SU-DHL-6 (cell line): Measurements from ENCODE around the gene SCARF1.

Experiments used
- H2AFZ ChIP-seq: fragments of 200-600 bp; sonication (generic); 2 replicates; pipeline ENCODE4 v1.6.1; 2014; ENCODE audit warnings: low read depth, mild to moderate bottlenecking, moderate library complexity, mixed read lengths, antibody characterized with exemption, low read length; ENCODE audit not compliant: severe bottlenecking
- H3F3A ChIP-seq: fragments of 200-600 bp; shearing (Covaris generic); 2 replicates; pipeline ENCODE4 v1.6.0; 2016; ENCODE audit warnings: antibody characterized with exemption, mild to moderate bottlenecking; ENCODE audit not compliant: insufficient read depth
- H3K27ac ChIP-seq: fragments of 200-600 bp; sonication (generic); 2 replicates; pipeline ENCODE4 v1.5.1; 2016; ENCODE audit warnings: low read depth, mild to moderate bottlenecking, low read length, moderate library complexity, mixed read lengths
- H3K27me3 ChIP-seq: fragments of 200-600 bp; sonication (generic), shearing (Covaris generic); 2 replicates; pipeline ENCODE4 v1.6.0; 2014; ENCODE audit warnings: mild to moderate bottlenecking, low read length
- H3K36me3 ChIP-seq: fragments of 200-600 bp; sonication (generic); 2 replicates; pipeline ENCODE4 v1.6.1; 2014; ENCODE audit warnings: mild to moderate bottlenecking, low read length, mixed read lengths
- H3K4me2 ChIP-seq: fragments of 300-600, 200-600 bp; shearing (Covaris generic), sonication (generic); 2 replicates; pipeline ENCODE4 v1.6.0; 2014; ENCODE audit warnings: low read length, low read depth, mild to moderate bottlenecking; ENCODE audit not compliant: poor library complexity, severe bottlenecking
- H3K4me3 ChIP-seq: fragments of 200-600 bp; sonication (generic); 2 replicates; pipeline ENCODE4 v1.5.1; 2014; ENCODE audit warnings: antibody characterized with exemption, low read length, mild to moderate bottlenecking, mixed read lengths; ENCODE audit not compliant: insufficient read depth, poor library complexity, severe bottlenecking
- H3K79me2 ChIP-seq: fragments of 200-600 bp; sonication (generic); 2 replicates; pipeline ENCODE4 v1.6.1; 2014; ENCODE audit warnings: mild to moderate bottlenecking, low read length, moderate library complexity; ENCODE audit not compliant: insufficient read depth
- H3K9ac ChIP-seq: fragments of 200-600 bp; sonication (generic); 2 replicates; pipeline ENCODE4 v1.7.0; 2014; ENCODE audit warnings: mild to moderate bottlenecking, low read length
- H3K9me2 ChIP-seq: fragments of 200-600 bp; sonication (generic); replicated peaks from 2 replicates; pipeline ENCODE4 v1.6.1; 2014; ENCODE audit warnings: low read length; ENCODE audit not compliant: insufficient read depth
- H3K9me3 ChIP-seq: fragments of 200-600 bp; sonication (generic); 2 replicates; pipeline ENCODE4 v1.6.1; 2014; ENCODE audit warnings: low read length, mixed read lengths; ENCODE audit not compliant: insufficient read depth
- H4K20me1 ChIP-seq: fragments of 200-600 bp; sonication (generic); 2 replicates; pipeline ENCODE4 v1.6.1; 2014; ENCODE audit warnings: low read depth, mild to moderate bottlenecking, antibody characterized with exemption, low read length, moderate library complexity, mixed read lengths
- EZH2phosphoT487 ChIP-seq: fragments of 200-600 bp; sonication (generic), shearing (Covaris generic); conservative IDR thresholded peaks from 2 replicates; pipeline ENCODE4 v1.6.1; 2018; ENCODE audit warnings: mild to moderate bottlenecking, antibody characterized with exemption, low read length, moderate library complexity, mixed read lengths
- TF ChIP-seq, protein P1 (sequence below): fragments of 200-600 bp; sonication (generic); IDR thresholded peaks from one replicate; pipeline ENCODE4 v1.5.1; 2017; ENCODE audit warnings: antibody characterized with exemption, mild to moderate bottlenecking, low read length, moderate library complexity; ENCODE audit not compliant: insufficient read depth, poor library complexity, severe bottlenecking

SCARF1 gene

DNA sequence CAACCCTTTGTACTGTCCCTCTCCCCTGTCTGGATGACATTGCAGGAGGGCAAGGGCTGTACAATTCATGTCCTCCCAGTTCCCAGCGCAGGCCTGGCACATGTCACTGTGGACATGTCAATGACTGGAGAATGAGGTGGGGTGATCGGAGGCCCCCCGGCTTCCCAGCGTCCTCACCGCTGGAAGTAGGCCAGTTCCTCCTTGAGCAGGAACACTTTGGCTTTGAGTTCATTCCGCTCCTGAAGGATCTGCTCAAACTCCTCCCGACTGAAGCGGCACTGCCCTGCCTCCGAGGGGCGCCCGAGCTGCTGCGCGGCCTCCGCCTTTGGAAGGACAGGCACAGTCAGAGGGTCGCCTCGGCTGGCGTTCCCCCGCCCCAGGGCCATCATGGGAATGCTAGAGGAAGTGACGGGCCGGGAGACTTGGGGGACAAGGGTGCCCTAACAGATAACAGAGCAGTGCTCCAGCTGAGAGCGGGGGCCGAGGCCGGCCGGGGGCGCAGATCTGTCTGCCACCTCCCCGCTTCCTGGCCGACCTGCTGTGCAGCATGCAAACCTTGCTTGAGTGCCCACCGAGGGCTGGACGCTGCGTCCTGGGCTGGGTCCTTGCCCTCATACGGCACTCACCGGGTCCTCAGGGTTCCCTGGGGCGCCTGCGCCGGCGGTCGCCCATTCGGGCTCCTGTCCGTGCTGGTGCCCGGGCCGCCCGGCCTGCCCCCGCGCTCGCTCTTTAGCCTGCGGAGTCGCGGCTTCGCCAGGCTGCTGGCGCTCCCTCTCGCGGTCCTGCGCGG lies 2.8 kb upstream of the SCARF1 start:
- Histone ChIP-seq H3K36me3 (0 out of 2 replicates have a peak, but pooled peaks cover 2% of the 10 kb centered on the region), H3K9me3 (no peaks in the 10 kb centered on the region), H3F3A (peaks cover 19% of the 10 kb centered on the region; the same call in 1 of the 2 replicates), H3K9ac (peak overlapping the region; percentile 47), H3K79me2 (no peaks in the 10 kb centered on the region), H4K20me1 (no peaks in the 10 kb centered on the region), H2AFZ (peak overlapping the region; percentile 32), H3K27me3 (no peaks in the 10 kb centered on the region), H3K9me2 (no peaks in the 10 kb centered on the region), H3K27ac (no peak overlapping the region; the same call in 1 of the 2 replicates), H3K4me3 (peak overlapping the region; percentile 34), H3K4me2 (peak overlapping the region; percentile 47)
- no peak for TF ChIP-seq EZH2phosphoT487
- TF ChIP-seq, protein P1, sequence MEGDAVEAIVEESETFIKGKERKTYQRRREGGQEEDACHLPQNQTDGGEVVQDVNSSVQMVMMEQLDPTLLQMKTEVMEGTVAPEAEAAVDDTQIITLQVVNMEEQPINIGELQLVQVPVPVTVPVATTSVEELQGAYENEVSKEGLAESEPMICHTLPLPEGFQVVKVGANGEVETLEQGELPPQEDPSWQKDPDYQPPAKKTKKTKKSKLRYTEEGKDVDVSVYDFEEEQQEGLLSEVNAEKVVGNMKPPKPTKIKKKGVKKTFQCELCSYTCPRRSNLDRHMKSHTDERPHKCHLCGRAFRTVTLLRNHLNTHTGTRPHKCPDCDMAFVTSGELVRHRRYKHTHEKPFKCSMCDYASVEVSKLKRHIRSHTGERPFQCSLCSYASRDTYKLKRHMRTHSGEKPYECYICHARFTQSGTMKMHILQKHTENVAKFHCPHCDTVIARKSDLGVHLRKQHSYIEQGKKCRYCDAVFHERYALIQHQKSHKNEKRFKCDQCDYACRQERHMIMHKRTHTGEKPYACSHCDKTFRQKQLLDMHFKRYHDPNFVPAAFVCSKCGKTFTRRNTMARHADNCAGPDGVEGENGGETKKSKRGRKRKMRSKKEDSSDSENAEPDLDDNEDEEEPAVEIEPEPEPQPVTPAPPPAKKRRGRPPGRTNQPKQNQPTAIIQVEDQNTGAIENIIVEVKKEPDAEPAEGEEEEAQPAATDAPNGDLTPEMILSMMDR: no peak

DNA sequence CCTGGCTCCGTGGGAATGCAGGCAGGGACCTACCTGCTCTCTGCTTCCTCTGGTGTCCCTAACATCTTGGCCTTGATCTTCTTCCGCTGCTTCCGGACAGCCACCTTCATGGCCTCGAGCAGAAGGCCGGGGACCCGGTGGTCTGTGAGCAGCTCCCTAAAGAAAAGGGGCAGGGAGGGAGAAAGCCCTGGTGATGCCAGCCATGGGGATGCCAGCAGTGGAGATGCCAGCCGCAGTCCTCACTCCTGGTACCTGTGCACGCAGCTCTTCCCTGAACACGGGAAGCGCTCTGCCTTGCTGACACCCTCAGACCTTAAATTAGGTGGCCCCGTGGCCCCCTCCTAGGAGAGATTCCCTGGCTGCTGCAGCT lies 2.3 kb upstream of the SCARF1 start:
- no peak overlapping the region for H2AFZ ChIP-seq
- H3K4me3 ChIP-seq: no peak overlapping the region
- H4K20me1 ChIP-seq: no peaks in the 10 kb centered on the region
- no peaks in the 10 kb centered on the region for H3K27me3 ChIP-seq
- H3K27ac ChIP-seq: no peak overlapping the region
- no peaks in the 10 kb centered on the region for H3K9me2 ChIP-seq
- no peak overlapping the region for H3K9ac ChIP-seq
- peaks cover 19% of the 10 kb centered on the region; the same call in 1 of the 2 replicates for H3F3A ChIP-seq
- no peak for TF ChIP-seq EZH2phosphoT487
- TF ChIP-seq, protein P1: no peak
- H3K4me2 ChIP-seq: no peak overlapping the region
- no peaks in the 10 kb centered on the region for H3K79me2 ChIP-seq
- no peaks in the 10 kb centered on the region for H3K36me3 ChIP-seq
- no peaks in the 10 kb centered on the region for H3K9me3 ChIP-seq

DNA sequence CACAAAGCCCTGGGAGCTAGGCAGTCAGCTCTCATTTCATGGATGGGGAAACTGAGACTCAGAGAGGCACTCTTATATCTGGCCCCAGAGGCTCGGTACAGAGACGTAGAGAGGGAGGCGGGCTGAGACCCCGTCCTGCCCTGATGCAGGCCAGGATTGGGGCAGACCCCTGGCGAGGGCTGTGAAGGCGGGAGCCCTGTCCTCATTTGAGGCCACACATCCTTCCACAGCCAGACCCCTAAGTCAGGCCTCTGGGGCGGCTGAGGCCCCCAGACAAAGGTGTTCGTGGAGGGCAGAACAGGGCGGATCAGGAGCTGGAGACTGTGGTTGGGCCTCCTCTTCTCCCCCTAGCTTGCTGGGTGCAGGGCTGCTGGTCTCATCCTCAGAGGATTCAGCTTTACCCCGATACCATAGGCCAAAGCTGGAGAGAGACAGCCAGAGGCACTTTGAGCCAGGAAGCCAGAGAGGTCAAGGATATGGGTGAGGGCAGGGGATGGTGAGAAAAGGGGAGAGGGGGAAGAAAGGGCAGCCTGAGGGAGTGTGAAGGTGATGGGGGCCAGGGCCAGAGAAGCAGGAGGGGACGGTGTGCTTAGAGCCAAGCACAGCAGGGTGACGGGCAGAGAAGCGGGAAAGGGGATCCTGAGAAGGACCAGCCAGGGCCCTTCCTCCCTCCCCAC lies 805 bp upstream of the SCARF1 start:
- peaks cover 15% of the 10 kb centered on the region; the same call in 1 of the 2 replicates for H3F3A ChIP-seq
- no peak overlapping the region for H3K4me3 ChIP-seq
- no peak for TF ChIP-seq EZH2phosphoT487
- TF ChIP-seq, protein P1: no peak
- no peak overlapping the region for H3K27ac ChIP-seq
- H3K9me3 ChIP-seq: no peaks in the 10 kb centered on the region
- no peaks in the 10 kb centered on the region for H3K27me3 ChIP-seq
- H3K4me2 ChIP-seq: no peak overlapping the region
- H3K79me2 ChIP-seq: no peaks in the 10 kb centered on the region
- H3K9me2 ChIP-seq: no peaks in the 10 kb centered on the region
- H3K9ac ChIP-seq: no peak overlapping the region
- H2AFZ ChIP-seq: no peak overlapping the region
- no peaks in the 10 kb centered on the region for H4K20me1 ChIP-seq
- no peaks in the 10 kb centered on the region for H3K36me3 ChIP-seq
